CD4-positive, alpha-beta T cell (primary cell): ENCODE data around the gene ADAP2. TPM values are rescaled to one million over a fixed set of nuclear protein-coding genes. Genes with fewer than 3 reads are reported as not detected.
A peak's percentile ranks its signal among the peaks of the same experiment; 100 is the strongest.

ENCODE experiments used
- ATAC-seq: fragments of 200-7000 bp; cut with Tn5 transposase; one replicate; pipeline ENCODE4 v1.10.0; 2022; ENCODE audit warnings: mild to moderate bottlenecking; ENCODE audit not compliant: poor library complexity
- CTCF ChIA-PET: fragments of 350-600 bp; sonication (Branson Sonifier 250); formaldehyde crosslinking; loops from one replicate; lab custom pipeline; 2021; ENCODE audit warnings: antibody characterized with exemption, inconsistent platforms; lab: Charles Lee
- POLR2A ChIA-PET: fragments of 350-600 bp; sonication (Branson Sonifier 250); formaldehyde crosslinking; loops from one replicate; lab custom pipeline; 2021; ENCODE audit warnings: antibody characterized with exemption, inconsistent platforms; lab: Charles Lee
- DNase-seq, 14 experiments: peaks; one replicate each; pipeline ENCODE4 v3.0.0-alpha.2; 2013 to 2020; ENCODE audit warnings: mixed read lengths in 2 of 14
- H3K27ac ChIP-seq, 2 donors: one replicate each; pipeline versions ENCODE4 v1.5.1 to v1.7.0; 2013; ENCODE audit warnings: low read length in 2 of 2, low read depth in 1 of 2, mild to moderate bottlenecking in 1 of 2
- H3K27me3 ChIP-seq, 2 experiments: 1 replicate in 1 of 2; 2 replicates in 1 of 2; pipeline versions ENCODE4 v1.6.1 to v1.7.0; 2013; ENCODE audit warnings: low read length in 2 of 2, control low read depth in 1 of 2, mild to moderate bottlenecking in 1 of 2, moderate library complexity in 1 of 2; ENCODE audit not compliant: insufficient read depth in 2 of 2, control insufficient read depth in 1 of 2
- H3K36me3 ChIP-seq: one replicate; pipeline ENCODE4 v1.6.1; 2013; ENCODE audit warnings: low read length, control low read depth; ENCODE audit not compliant: insufficient read depth
- H3K4me1 ChIP-seq: one replicate; pipeline ENCODE4 v1.6.1; 2013; ENCODE audit warnings: low read length, control low read depth; ENCODE audit not compliant: insufficient read depth
- H3K4me3 ChIP-seq: one replicate; pipeline ENCODE4 v1.5.1; 2013; ENCODE audit warnings: mild to moderate bottlenecking, low read length, moderate library complexity
- H3K9me3 ChIP-seq, 2 experiments: 1 replicate in 1 of 2; 2 replicates in 1 of 2; pipeline versions ENCODE4 v1.6.1 to v1.7.0; 2013; ENCODE audit warnings: low read length in 2 of 2, mild to moderate bottlenecking in 2 of 2, control low read depth in 1 of 2, moderate library complexity in 1 of 2; ENCODE audit not compliant: control insufficient read depth in 1 of 2, insufficient read depth in 1 of 2
- H3K27ac Mint-ChIP-seq: one replicate; pipeline ENCODE4 v1.8.0; 2020; ENCODE audit warnings: mixed read lengths
- H3K27me3 Mint-ChIP-seq: one replicate; pipeline ENCODE4 v1.8.0; 2021; ENCODE audit warnings: mixed read lengths
- H3K36me3 Mint-ChIP-seq: one replicate; pipeline ENCODE4 v1.8.0; 2021; ENCODE audit warnings: low read depth, mixed read lengths
- H3K4me1 Mint-ChIP-seq: one replicate; pipeline ENCODE4 v1.8.0; 2021; ENCODE audit warnings: low read depth, mixed read lengths
- H3K4me3 Mint-ChIP-seq: one replicate; pipeline ENCODE4 v1.8.0; 2020; ENCODE audit warnings: mild to moderate bottlenecking, mixed read lengths
- H3K9me3 Mint-ChIP-seq: one replicate; pipeline ENCODE4 v1.8.0; 2020; ENCODE audit warnings: mixed read lengths
- CTCF ChIP-seq: fragments of 200-600 bp; IDR thresholded peaks from one replicate; pipeline ENCODE4 v1.8.0; 2022; ENCODE audit warnings: antibody characterized with exemption, mild to moderate bottlenecking
- intact Hi-C, 2 experiments: fragments of 100-400 bp; cut with DNase I in 1 of 2; cut with micrococcal nuclease in 1 of 2; formaldehyde crosslinking; loops; one replicate each; pipeline versions ENCODE4 v1.15.1 to v1.9.0; 2023 to 2025; cut with DNase I, micrococcal nuclease
- total RNA-seq, 174 experiments: library from RNA in 2 of 174; stranded (reverse) in 2 of 174; gene quantifications; one replicate each; pipeline ENCODE4 v1.2.3 and lab custom pipeline; 2021 to 2026

ADAP2 gene
- total RNA-seq, 2 experiments from 2014 or later = 1.1 to 1.8 TPM

GRCh38 chr17:30933966-30934365, 12.2 kb downstream of the ADAP2 start:
- POLR2A ChIA-PET = no interaction called here
- intact Hi-C loops = no loop called here
- Mint-ChIP-seq H3K27me3 (no peaks in the 10 kb centered on the region), H3K36me3 (no peaks in the 10 kb centered on the region), H3K4me1 (no peaks in the 10 kb centered on the region), H3K9me3 (no peaks in the 10 kb centered on the region), H3K4me3 (no peak overlapping the region), H3K27ac (no peak overlapping the region)
- no peaks in the 10 kb centered on the region for H3K4me1 ChIP-seq
- no peaks in the 10 kb centered on the region for H3K36me3 ChIP-seq
- ATAC-seq = no peak
- CTCF ChIA-PET = no interaction called here
- TF ChIP-seq CTCF = no peak
- no peaks in the 10 kb centered on the region for H3K9me3 ChIP-seq
- H3K27ac ChIP-seq = no peak overlapping the region
- H3K4me3 ChIP-seq = no peak overlapping the region
- DNase-seq = no peak
- no peaks in the 10 kb centered on the region for H3K27me3 ChIP-seq

GRCh38 chr17:30939051-30939689, 17.4 kb downstream of the ADAP2 start:
- no peaks in the 10 kb centered on the region for H3K36me3 Mint-ChIP-seq
- intact Hi-C loops = no loop called here
- no peaks in the 10 kb centered on the region for H3K9me3 Mint-ChIP-seq
- ATAC-seq (no peak), DNase-seq (peak in 1 of 14 experiments; percentile 17)
- H3K9me3 ChIP-seq = no peaks in the 10 kb centered on the region
- H3K4me1 Mint-ChIP-seq = no peaks in the 10 kb centered on the region
- CTCF ChIA-PET = interaction anchor here (0.7 kb wide), 1 partner anchor 462 kb away, joined by 5 read pairs; no protein-coding TSS in a partner anchor
- no peaks in the 10 kb centered on the region for H3K27me3 Mint-ChIP-seq
- H3K4me3 Mint-ChIP-seq = no peak overlapping the region
- no peak overlapping the region for H3K27ac Mint-ChIP-seq
- H3K27ac ChIP-seq = no peak overlapping the region
- H3K4me1 ChIP-seq = no peaks in the 10 kb centered on the region
- H3K27me3 ChIP-seq = no peaks in the 10 kb centered on the region
- H3K36me3 ChIP-seq = no peaks in the 10 kb centered on the region
- no peak for TF ChIP-seq CTCF
- H3K4me3 ChIP-seq = no peak overlapping the region
- POLR2A ChIA-PET = interaction anchor here (0.6 to 1.3 kb wide), 2 partner anchors 33 to 469 kb away, joined by 3 to 4 read pairs; partner anchors contain the start of gene TEFM

DNA sequence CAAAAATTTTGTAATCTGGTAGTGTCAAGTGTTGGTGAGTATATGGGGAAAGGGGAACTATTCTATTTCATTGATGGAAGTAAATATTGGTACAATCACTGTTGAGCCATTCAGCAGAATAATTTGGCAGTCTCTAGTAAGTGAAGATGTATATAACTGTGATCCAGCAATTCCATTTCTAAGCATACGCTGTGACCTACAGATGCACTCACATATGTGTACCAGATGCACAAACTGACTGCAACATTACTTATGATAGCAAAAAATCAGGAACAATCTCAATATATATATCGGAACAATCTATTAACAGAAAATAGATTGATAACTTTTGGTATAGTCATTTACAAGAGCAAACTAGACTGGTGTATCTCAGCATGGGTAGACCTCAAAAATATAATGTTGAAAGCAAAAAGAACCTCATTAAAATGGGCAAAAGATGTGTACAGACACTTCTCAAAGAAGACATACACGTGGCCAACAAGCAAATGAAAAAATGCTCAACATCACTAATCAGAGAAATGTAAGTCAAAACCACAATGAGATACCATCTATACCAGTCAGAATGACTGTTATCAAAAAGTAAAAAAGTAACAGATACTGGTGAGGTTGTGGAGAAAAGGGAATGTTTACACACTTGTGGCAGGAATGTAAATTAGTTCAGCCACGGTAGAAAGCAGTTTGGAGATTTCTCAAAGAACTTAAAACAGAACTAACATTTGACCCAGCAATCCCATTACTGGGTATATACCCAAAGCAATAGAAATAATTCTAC, 20.7 kb downstream of the ADAP2 start:
- Mint-ChIP-seq H3K9me3 (no peaks in the 10 kb centered on the region), H3K4me1 (no peaks in the 10 kb centered on the region), H3K27me3 (no peaks in the 10 kb centered on the region), H3K27ac (no peak overlapping the region), H3K4me3 (no peak overlapping the region), H3K36me3 (no peaks in the 10 kb centered on the region)
- intact Hi-C loops = no loop called here
- ChIA-PET POLR2A (no interaction called here), CTCF (no interaction called here)
- Histone ChIP-seq H3K4me3 (no peak overlapping the region), H3K4me1 (no peaks in the 10 kb centered on the region), H3K27me3 (no peaks in the 10 kb centered on the region), H3K9me3 (no peaks in the 10 kb centered on the region), H3K36me3 (no peaks in the 10 kb centered on the region), H3K27ac (no peak overlapping the region)
- ATAC-seq (no peak), DNase-seq (no peak)
- TF ChIP-seq CTCF = no peak
